CD8-positive, alpha-beta memory T cell (primary cell): Measurements from ENCODE around the gene SLC22A23. TPM values are rescaled to one million over a fixed set of nuclear protein-coding genes. Genes with fewer than 3 reads are reported as not detected.

Experiments
- CTCF ChIA-PET: fragments of 350-600 bp; sonication (Branson Sonifier 250); formaldehyde crosslinking; loops from one replicate; lab custom pipeline; 2021; ENCODE audit warnings: antibody characterized with exemption; lab: Charles Lee
- POLR2A ChIA-PET: fragments of 350-600 bp; sonication (Branson Sonifier 250); formaldehyde crosslinking; loops from one replicate; lab custom pipeline; 2021; ENCODE audit warnings: antibody characterized with exemption; lab: Charles Lee
- DNase-seq, 5 donors: peaks; one replicate each; pipeline versions ENCODE4 v3.0.0 to v3.0.0-alpha.2; 2020 to 2022; ENCODE audit warnings: mixed read lengths in 1 of 5
- H3K27ac ChIP-seq: one replicate; pipeline ENCODE4 v1.7.0; 2013; ENCODE audit warnings: low read depth, mild to moderate bottlenecking, low read length, moderate library complexity
- H3K27me3 ChIP-seq: 2 replicates; pipeline ENCODE4 v1.7.0; 2013; ENCODE audit warnings: low read length, mild to moderate bottlenecking; ENCODE audit not compliant: insufficient read depth, poor library complexity, severe bottlenecking
- H3K36me3 ChIP-seq: 2 replicates; pipeline ENCODE4 v1.7.0; 2013; ENCODE audit warnings: mild to moderate bottlenecking, low read length, moderate library complexity; ENCODE audit not compliant: insufficient read depth
- H3K4me1 ChIP-seq: 2 replicates; pipeline ENCODE4 v1.7.0; 2013; ENCODE audit warnings: mild to moderate bottlenecking, low read length, moderate library complexity; ENCODE audit not compliant: insufficient read depth
- H3K4me3 ChIP-seq: 2 replicates; pipeline ENCODE4 v1.7.0; 2013; ENCODE audit warnings: mild to moderate bottlenecking, low read length
- H3K9me3 ChIP-seq: 2 replicates; pipeline ENCODE4 v1.7.0; 2013; ENCODE audit warnings: mild to moderate bottlenecking, low read length
- H3K27ac Mint-ChIP-seq, 8 donors: one replicate each; pipeline ENCODE4 v1.8.0; 2020 to 2021; ENCODE audit warnings: mixed read lengths in 8 of 8, mild to moderate bottlenecking in 6 of 8, inconsistent platforms in 3 of 8, moderate library complexity in 3 of 8
- H3K27me3 Mint-ChIP-seq, 2 donors: one replicate each; pipeline ENCODE4 v1.8.0; 2020 to 2021; ENCODE audit warnings: mixed read lengths in 2 of 2, mild to moderate bottlenecking in 1 of 2, moderate library complexity in 1 of 2
- H3K36me3 Mint-ChIP-seq, 3 donors: one replicate each; pipeline ENCODE4 v1.8.0; 2020 to 2021; ENCODE audit warnings: mixed read lengths in 3 of 3, inconsistent platforms in 1 of 3, mild to moderate bottlenecking in 1 of 3
- H3K4me1 Mint-ChIP-seq, 3 donors: one replicate each; pipeline ENCODE4 v1.8.0; 2020 to 2021; ENCODE audit warnings: mixed read lengths in 3 of 3, inconsistent platforms in 1 of 3, mild to moderate bottlenecking in 1 of 3
- H3K4me3 Mint-ChIP-seq, 7 donors: one replicate each; pipeline ENCODE4 v1.8.0; 2020 to 2021; ENCODE audit warnings: mixed read lengths in 7 of 7, mild to moderate bottlenecking in 6 of 7, moderate library complexity in 4 of 7, inconsistent platforms in 2 of 7
- H3K9me3 Mint-ChIP-seq, 5 donors: one replicate each; pipeline ENCODE4 v1.8.0; 2020 to 2022; ENCODE audit warnings: mixed read lengths in 5 of 5, mild to moderate bottlenecking in 3 of 5, moderate library complexity in 2 of 5, inconsistent platforms in 1 of 5
- polyA plus RNA-seq: library from polyadenylated mRNA; unstranded; fragments of 300-500 nt; fragmentation: Illumina TruSeq; gene quantifications from one replicate; pipeline ENCODE4 v1.2.3, GENCODE V29; 2021
- total RNA-seq, 2 experiments: library from RNA; stranded (reverse); gene quantifications; one replicate each; pipeline ENCODE4 v1.2.3, GENCODE V29; 2021

SLC22A23 gene
- total and polyA plus RNA-seq, 3 experiments from 2014 or later = 0.39 to 0.78 (median 0.47) TPM

DNA sequence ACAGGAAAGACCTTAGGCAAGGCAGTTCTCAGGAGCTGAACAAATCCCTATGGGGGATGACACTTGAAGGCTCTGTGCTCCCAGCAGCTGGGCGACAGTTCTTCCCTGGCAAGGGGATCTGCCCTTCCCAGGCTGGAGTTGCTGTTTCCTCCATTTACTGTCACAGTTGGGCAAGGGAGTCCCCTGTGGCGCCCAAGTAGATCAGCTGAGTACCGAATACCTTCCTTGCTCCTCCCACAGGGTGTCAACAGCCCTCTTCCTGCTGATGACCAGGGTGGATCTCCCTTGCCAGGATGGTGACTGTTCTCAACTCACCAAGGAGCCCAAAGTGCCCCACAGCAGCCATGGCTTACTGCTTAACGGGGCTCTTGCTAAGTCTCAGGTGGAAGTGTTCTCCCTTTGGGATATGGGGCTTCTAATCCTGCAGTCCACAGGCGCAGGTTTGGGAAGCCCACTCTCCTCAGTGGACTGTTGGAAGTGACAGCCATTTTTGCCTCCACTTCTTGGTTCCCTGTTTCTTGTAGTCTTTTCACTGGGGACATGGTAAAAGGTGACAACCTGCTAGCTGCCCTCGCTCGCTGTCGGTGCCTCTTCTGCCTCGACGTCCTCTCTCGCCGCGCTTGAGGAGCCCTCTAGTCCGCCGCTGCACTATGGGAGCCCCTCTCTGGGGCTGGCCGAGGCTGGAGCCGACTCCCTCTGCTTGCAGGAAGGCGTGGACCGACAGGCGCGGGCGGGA lies 203.8 kb downstream of the SLC22A23 start:
- DNase-seq = no peak
- Histone ChIP-seq H3K9me3 (no peaks in the 10 kb centered on the region), H3K4me3 (no peak overlapping the region), H3K27me3 (peaks cover 4% of the 10 kb centered on the region), H3K4me1 (peaks cover 7% of the 10 kb centered on the region), H3K27ac (no peak overlapping the region), H3K36me3 (no peaks in the 10 kb centered on the region)
- H3K36me3 Mint-ChIP-seq = peaks cover 0 to 5% (median 0%) of the 10 kb centered on the region in 3 donors
- peaks cover 12 to 29% of the 10 kb centered on the region in 2 donors for H3K27me3 Mint-ChIP-seq
- ChIA-PET POLR2A (no interaction called here), CTCF (interaction anchor here (1.1 to 4.1 kb wide), 6 partner anchors 11 to 139 kb away, joined by 3 to 35 read pairs (median 16); no protein-coding TSS in a partner anchor)
- no peak overlapping the region for H3K4me3 Mint-ChIP-seq
- H3K9me3 Mint-ChIP-seq = peaks cover 0 to 2% (median 0%) of the 10 kb centered on the region in 5 donors
- H3K4me1 Mint-ChIP-seq = peaks cover 7 to 12% (median 11%) of the 10 kb centered on the region in 3 donors
- no peak overlapping the region for H3K27ac Mint-ChIP-seq

DNA sequence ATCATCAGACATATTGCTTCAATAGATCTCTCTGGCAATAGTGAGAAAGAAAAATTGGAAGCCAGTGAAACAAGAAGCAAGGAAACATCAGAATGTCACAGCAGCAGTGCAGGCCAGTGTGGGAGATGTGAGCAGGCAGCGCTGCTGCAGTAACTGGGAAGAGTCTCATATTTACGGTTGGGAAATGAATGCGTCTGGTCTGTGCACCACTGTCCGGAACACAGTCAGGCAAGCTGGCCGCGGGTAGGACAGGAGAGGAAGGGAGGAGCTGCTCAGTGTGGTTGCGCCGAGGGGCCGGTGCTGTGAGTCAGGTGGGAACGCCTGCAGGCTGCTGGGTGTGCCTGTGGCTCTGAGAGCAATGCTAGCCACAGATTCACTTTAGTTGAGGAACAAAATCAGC lies 204.5 kb downstream of the SLC22A23 start:
- Histone ChIP-seq H3K27me3 (peaks cover 4% of the 10 kb centered on the region), H3K36me3 (no peaks in the 10 kb centered on the region), H3K9me3 (no peaks in the 10 kb centered on the region), H3K4me3 (no peak overlapping the region), H3K27ac (no peak overlapping the region), H3K4me1 (peaks cover 7% of the 10 kb centered on the region)
- POLR2A ChIA-PET = no interaction called here
- Mint-ChIP-seq H3K4me1 (peaks cover 7 to 12% (median 11%) of the 10 kb centered on the region in 3 donors), H3K36me3 (peaks cover 0 to 5% (median 0%) of the 10 kb centered on the region in 3 donors), H3K27ac (peak overlapping the region in 1 of 8 donors; percentile 0), H3K9me3 (peaks cover 0 to 2% (median 0%) of the 10 kb centered on the region in 5 donors), H3K27me3 (peaks cover 16 to 32% of the 10 kb centered on the region in 2 donors), H3K4me3 (peak overlapping the region in 1 of 7 donors; percentile 37)
- DNase-seq = no peak
- CTCF ChIA-PET = interaction anchor here (0.7 to 4.1 kb wide), 16 partner anchors 7 to 479 kb away, joined by 3 to 35 read pairs (median 6); partner anchors contain the start of gene TUBB2A

DNA sequence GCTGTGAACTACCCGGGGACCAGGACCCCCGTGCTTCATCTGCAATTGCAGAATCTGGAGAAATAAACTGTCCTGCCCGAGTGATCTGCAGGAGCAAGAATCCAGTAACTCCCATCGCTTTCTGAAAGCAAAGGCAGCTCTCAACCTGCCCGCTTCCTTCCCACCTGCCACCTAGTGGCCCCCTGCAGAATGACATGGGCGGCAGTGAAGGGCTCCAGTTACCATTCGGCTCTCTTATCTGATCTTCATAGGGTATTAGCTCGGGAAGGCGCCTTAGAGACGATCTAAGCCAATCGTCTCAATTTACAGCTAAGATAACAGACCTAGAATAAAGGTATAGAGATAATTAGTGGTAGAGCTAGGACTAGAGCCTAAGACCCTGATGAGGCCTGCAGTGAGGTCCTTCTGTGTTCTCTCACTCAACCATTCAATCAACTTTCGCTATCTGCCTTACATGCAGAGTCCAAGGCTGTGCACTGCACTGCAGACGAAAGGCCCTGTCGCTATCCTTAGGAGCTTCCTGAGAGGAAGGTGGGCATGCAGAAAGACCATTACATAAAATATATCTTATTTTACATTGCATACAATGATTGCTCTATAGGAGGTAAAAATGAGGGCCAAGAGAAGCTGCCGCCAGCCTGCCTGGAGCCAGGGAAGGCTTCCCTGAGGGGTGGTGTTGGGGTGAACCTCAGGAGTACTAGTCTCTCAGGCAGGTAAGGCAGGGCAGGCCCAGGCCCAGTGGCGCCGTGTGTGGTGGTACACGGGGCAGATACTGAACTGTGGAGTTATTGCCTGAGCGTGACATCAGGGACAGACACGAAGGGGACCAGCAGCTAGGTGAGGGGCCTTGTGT lies 205.2 kb downstream of the SLC22A23 start:
- H3K27me3 Mint-ChIP-seq = peaks cover 18 to 33% of the 10 kb centered on the region in 2 donors
- H3K4me1 Mint-ChIP-seq = peaks cover 7 to 12% (median 11%) of the 10 kb centered on the region in 3 donors
- H3K4me1 ChIP-seq = peaks cover 7% of the 10 kb centered on the region
- POLR2A ChIA-PET = interaction anchor here (1.4 to 1.9 kb wide), 2 partner anchors 90 to 94 kb away, joined by 4 to 5 read pairs; partner anchors contain the start of gene TUBB2A
- peaks cover 0 to 2% (median 0%) of the 10 kb centered on the region in 5 donors for H3K9me3 Mint-ChIP-seq
- DNase-seq = peak; percentile 68 to 86 (median 72)
- CTCF ChIA-PET = interaction anchor here (0.7 to 4.1 kb wide), 28 partner anchors 8 to 769 kb away, joined by 3 to 35 read pairs (median 5); partner anchors contain the start of genes BPHL and TUBB2A
- no peaks in the 10 kb centered on the region for H3K9me3 ChIP-seq
- H3K4me3 ChIP-seq = no peak overlapping the region
- peaks cover 0 to 5% (median 0%) of the 10 kb centered on the region in 3 donors for H3K36me3 Mint-ChIP-seq
- no peaks in the 10 kb centered on the region for H3K36me3 ChIP-seq
- H3K27ac Mint-ChIP-seq = peak overlapping the region in 3 of 8 donors; percentile 0 to 83 (median 75)
- H3K27ac ChIP-seq = no peak overlapping the region
- peak overlapping the region in 4 of 7 donors; percentile 2 to 71 (median 57) for H3K4me3 Mint-ChIP-seq
- peaks cover 4% of the 10 kb centered on the region for H3K27me3 ChIP-seq

DNA sequence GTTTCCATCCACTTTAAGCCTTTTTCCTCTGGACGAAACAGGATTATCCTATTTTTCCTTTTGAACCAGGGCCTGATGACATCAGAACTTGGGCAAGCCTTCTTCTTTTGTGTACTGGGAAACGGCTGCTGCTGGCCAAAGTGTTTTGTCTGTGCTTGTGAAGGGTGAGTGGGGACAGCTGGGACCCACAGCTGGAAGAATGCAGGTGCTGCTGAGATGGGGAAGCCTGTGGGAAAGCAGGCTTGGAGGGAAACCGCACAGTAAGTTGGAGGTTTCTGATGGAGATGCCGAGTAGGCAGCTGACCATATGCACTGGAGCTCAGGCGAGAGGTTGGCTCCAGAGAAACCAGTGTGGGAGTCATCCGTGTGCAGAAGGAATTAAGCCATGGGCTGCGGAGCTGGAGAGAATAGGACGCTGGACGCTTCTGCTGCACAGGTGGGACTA lies 206.6 kb downstream of the SLC22A23 start:
- H3K4me3 Mint-ChIP-seq = no peak overlapping the region
- peaks cover 4% of the 10 kb centered on the region for H3K27me3 ChIP-seq
- CTCF ChIA-PET = interaction anchor here (0.9 to 4.1 kb wide), 15 partner anchors 9 to 493 kb away, joined by 3 to 35 read pairs (median 6); partner anchors contain the start of genes PSMG4 and TUBB2A

DNA sequence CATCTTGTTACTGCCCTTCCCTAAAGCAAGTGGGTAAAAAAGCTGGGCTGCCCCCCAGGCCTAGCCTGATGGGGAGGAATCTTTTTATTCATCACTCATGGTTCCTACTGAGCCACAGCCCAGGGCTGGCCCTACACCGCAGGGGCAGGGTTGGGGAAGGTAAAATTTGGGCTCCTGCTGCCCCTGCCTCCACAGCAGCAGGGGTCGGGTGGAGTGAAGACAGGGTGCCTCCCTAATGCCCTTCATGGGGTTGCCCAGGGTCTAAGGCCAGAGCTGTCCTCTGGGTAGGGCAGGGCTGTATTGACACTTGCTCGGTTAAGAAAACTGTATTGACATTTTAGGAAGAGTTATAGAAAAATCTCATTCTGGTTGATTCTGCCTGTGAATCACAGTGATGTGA lies 207.0 kb downstream of the SLC22A23 start:
- H3K36me3 Mint-ChIP-seq = peaks cover 0 to 5% (median 2%) of the 10 kb centered on the region in 3 donors
- H3K27ac Mint-ChIP-seq = no peak overlapping the region
- peaks cover 0 to 2% (median 0%) of the 10 kb centered on the region in 5 donors for H3K9me3 Mint-ChIP-seq
- Histone ChIP-seq H3K36me3 (no peaks in the 10 kb centered on the region), H3K4me3 (no peak overlapping the region), H3K27me3 (peaks cover 4% of the 10 kb centered on the region), H3K27ac (no peak overlapping the region), H3K9me3 (no peaks in the 10 kb centered on the region), H3K4me1 (peaks cover 7% of the 10 kb centered on the region)
- ChIA-PET CTCF (interaction anchor here (0.9 to 2.7 kb wide), 9 partner anchors 9 to 494 kb away, joined by 3 to 13 read pairs (median 3); partner anchors contain the start of gene PSMG4), POLR2A (no interaction called here)
- peaks cover 7 to 12% (median 11%) of the 10 kb centered on the region in 3 donors for H3K4me1 Mint-ChIP-seq
- H3K4me3 Mint-ChIP-seq = no peak overlapping the region
- no peak for DNase-seq
- H3K27me3 Mint-ChIP-seq = peaks cover 19 to 46% of the 10 kb centered on the region in 2 donors

More for the DNA sequence above, 206.6 kb downstream of the SLC22A23 start:
- peaks cover 7% of the 10 kb centered on the region for H3K4me1 ChIP-seq
- POLR2A ChIA-PET = interaction anchor here (1.9 kb wide), 1 partner anchor 88 kb away, joined by 4 read pairs; no protein-coding TSS in a partner anchor
- peaks cover 0 to 2% (median 0%) of the 10 kb centered on the region in 5 donors for H3K9me3 Mint-ChIP-seq
- H3K36me3 ChIP-seq = no peaks in the 10 kb centered on the region
- no peak for DNase-seq
- peaks cover 7 to 12% (median 11%) of the 10 kb centered on the region in 3 donors for H3K4me1 Mint-ChIP-seq
- H3K36me3 Mint-ChIP-seq = peaks cover 0 to 5% (median 2%) of the 10 kb centered on the region in 3 donors
- no peak overlapping the region for H3K27ac ChIP-seq
- H3K27me3 Mint-ChIP-seq = peaks cover 19 to 43% of the 10 kb centered on the region in 2 donors
- H3K4me3 ChIP-seq = no peak overlapping the region
- no peaks in the 10 kb centered on the region for H3K9me3 ChIP-seq
- H3K27ac Mint-ChIP-seq = no peak overlapping the region

DNA sequence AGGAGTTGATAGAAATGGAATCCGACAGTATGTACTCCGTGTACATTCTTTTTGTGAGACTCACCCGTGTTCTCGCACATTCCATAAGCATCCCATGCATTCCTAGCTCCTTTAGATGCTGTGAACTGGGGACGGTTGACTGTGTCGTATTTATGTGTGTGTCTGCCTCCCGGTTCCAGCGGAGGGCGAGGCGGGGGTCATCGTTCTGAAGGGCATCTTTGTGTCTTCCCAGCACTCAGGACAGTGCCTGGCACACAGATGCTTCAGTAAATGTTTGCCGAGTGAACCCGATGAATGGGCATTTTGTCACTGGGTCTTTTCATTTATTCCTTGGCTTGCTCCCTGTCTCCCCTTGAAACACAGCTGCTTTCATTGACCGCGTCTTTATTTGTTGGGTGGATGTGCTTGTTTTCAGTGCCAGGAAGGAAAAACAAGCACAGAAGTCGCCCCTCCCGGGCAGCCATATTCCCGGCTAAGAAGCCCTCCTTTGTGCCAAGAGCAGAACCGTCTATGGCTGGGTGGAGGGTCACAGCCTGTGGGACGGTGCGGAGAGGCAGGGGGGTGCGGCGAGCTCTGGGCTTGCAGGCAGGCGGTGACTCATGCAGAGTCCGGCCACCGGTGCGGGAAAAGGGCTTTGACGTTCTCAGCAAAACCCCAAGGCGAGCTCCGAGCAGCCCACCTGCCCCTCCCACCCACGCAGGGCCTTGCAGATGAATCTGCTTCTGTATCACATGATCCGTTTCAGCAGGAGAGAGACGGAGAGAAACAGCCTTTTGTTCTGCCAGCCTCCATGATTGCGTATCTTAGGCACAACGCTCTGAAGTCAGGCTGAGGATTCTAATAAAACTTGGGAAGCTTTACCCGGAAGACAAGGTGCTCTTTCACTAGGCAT lies 209.3 kb downstream of the SLC22A23 start:
- Mint-ChIP-seq H3K36me3 (peaks cover 0 to 5% (median 3%) of the 10 kb centered on the region in 3 donors), H3K27me3 (peaks cover 25 to 64% of the 10 kb centered on the region in 2 donors), H3K4me1 (peaks cover 5 to 12% (median 11%) of the 10 kb centered on the region in 3 donors), H3K4me3 (no peak overlapping the region), H3K27ac (no peak overlapping the region), H3K9me3 (peaks cover 0 to 2% (median 0%) of the 10 kb centered on the region in 5 donors)
- H3K9me3 ChIP-seq = no peaks in the 10 kb centered on the region
- H3K4me1 ChIP-seq = peaks cover 7% of the 10 kb centered on the region
- no peaks in the 10 kb centered on the region for H3K36me3 ChIP-seq
- peaks cover 4% of the 10 kb centered on the region for H3K27me3 ChIP-seq
- ChIA-PET POLR2A (no interaction called here), CTCF (interaction anchor here (0.8 to 1.5 kb wide), 2 partner anchors 18 to 34 kb away, joined by 3 read pairs; no protein-coding TSS in a partner anchor)
- DNase-seq = no peak
- no peak overlapping the region for H3K4me3 ChIP-seq
- no peak overlapping the region for H3K27ac ChIP-seq
